Pericardium fibroblast (primary cell): ENCODE data around the gene BRPF3. TPM values are rescaled to one million over a fixed set of nuclear protein-coding genes. Genes with fewer than 3 reads are reported as not detected.

Experiments
- total RNA-seq: library from RNA; depleted of rRNA; stranded (reverse); fragments of >200 nt; gene quantifications from 2 replicates; pipeline ENCODE4 v1.2.3, GENCODE V29; 2015

The BRPF3 gene
- total RNA-seq: 8.9 and 11.4 TPM in 2 replicates

GRCh38 chr6:36196113-36196879 lies at the start of gene BRPF3:
Gene BRPF3, plus strand, starts transcription at chr6:36196744. Its CDS starts 3,579 bp downstream, at chr6:36200323.

DNA sequence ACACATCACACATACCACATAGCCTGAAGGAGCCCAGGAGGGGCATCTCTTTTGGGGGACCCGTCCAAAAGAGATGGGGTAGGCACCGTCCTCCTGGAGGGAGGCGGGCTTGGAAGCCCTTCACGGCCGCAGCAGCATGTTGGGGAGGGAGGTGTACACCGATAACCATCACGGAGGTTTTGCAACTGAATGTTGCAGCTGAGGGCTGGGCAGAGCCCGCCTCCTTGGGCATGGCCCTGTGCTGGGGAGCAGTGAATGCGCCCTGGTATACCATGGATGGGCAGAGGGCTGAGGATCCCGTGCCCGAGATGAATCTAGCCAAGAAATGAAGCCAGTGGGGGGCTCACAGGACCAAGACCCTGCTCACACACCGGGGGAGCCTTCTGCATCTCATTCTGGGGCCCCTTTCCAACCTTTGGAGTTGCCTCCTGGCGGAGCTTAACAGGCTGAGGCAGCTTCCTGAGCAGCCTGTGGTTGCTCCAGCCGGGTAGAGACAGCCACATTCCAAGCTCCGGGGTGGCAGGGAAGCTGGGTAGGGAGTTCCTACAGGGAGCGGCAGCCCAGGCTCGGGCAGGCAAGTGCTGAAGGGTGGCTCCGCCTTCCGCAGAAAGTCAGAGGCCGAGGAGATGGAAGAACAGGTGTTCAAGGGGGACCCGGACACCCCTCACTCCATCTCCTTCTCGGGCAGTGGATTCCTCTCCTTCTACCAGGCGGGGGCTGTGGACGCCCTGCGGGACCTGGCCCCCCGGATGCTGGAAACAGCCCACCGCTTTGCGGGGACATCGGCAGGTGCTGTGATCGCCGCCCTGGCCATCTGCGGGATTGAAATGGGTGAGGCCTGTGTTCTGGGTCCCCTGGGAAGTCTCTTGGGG lies 73.5 kb downstream of the BRPF3 start, which contains the start of gene PNPLA1:
PNPLA1 (plus strand) TSS at position 227 of the 872 bp plus-strand sequence; CDS start at position 627, 400 bp downstream.

Other genes with a start within 250 kb of the BRPF3 start
- not detected in 2 replicates for gene SLC26A8, start 172.1 kb upstream of the BRPF3 start, total RNA-seq
- 32.0 and 36.6 TPM in 2 replicates for gene MAPK14, start 168.9 kb upstream of the BRPF3 start, total RNA-seq
- gene MAPK13, start 66.2 kb upstream of the BRPF3 start, total RNA-seq: 2.9 and 5.4 TPM in 2 replicates
- gene PNPLA1, start 73.3 kb downstream of the BRPF3 start, total RNA-seq: not detected in 2 replicates
- not detected in 2 replicates for gene BNIP5, start 140.1 kb downstream of the BRPF3 start, total RNA-seq
- gene ETV7, start 190.9 kb downstream of the BRPF3 start, total RNA-seq: not detected in 2 replicates
- not detected in 2 replicates for gene PXT1, start 246.1 kb downstream of the BRPF3 start, total RNA-seq
- gene KCTD20, start 246.3 kb downstream of the BRPF3 start, total RNA-seq: 41.1 and 65.6 TPM in 2 replicates